ENCODE results near the gene KIAA0319L. TPM values are rescaled to one million over a fixed set of nuclear protein-coding genes. Genes with fewer than 3 reads are reported as not detected.
A peak's percentile ranks its signal among the peaks of the same experiment; 100 is the strongest.
"Not testable (repeated sequence)": the region's sequence is repeated elsewhere in the genome, so short reads cannot be mapped to it uniquely, and the experiment has no call there.

KIAA0319L gene
- total RNA-seq, 1 donor from 2014 or later: 48.6 TPM

DNA sequence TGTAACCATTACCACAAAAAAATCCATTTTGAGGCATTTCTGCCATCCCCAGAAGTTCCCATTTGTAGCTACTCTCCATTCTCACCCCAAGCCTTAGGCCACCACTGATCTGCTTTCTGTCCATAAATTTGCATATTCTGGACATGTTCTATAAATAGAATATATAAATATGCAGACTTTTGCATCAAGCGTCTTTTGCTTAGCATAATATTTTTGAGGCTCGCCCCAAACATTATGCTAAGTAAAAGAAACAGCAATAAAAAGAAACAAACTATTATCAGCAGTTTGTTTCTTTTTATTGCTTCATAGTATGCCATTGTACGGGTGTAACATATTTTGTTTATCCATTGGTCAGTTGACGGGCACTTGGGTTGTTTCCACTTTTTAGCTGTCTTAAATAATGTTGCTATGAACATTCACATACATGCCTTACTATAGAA lies 23.8 kb upstream of the KIAA0319L start:
- TF ChIP-seq, protein P1, sequence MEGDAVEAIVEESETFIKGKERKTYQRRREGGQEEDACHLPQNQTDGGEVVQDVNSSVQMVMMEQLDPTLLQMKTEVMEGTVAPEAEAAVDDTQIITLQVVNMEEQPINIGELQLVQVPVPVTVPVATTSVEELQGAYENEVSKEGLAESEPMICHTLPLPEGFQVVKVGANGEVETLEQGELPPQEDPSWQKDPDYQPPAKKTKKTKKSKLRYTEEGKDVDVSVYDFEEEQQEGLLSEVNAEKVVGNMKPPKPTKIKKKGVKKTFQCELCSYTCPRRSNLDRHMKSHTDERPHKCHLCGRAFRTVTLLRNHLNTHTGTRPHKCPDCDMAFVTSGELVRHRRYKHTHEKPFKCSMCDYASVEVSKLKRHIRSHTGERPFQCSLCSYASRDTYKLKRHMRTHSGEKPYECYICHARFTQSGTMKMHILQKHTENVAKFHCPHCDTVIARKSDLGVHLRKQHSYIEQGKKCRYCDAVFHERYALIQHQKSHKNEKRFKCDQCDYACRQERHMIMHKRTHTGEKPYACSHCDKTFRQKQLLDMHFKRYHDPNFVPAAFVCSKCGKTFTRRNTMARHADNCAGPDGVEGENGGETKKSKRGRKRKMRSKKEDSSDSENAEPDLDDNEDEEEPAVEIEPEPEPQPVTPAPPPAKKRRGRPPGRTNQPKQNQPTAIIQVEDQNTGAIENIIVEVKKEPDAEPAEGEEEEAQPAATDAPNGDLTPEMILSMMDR (conservative IDR thresholded peaks at IDR 0.05): no peak
- Mint-ChIP-seq H3K27me3 (peaks cover 25% of the 10 kb centered on the region), H3K27ac (no peak overlapping the region), H3K4me1 (ENCODE audit: unreplicated experiment) (peaks cover 10% of the 10 kb centered on the region), H3K36me3 (no peaks in the 10 kb centered on the region), H3K4me3 (no peak overlapping the region), H3K9me3 (no peaks in the 10 kb centered on the region)
- DNase-seq (ENCODE audit: extremely low spot score, unreplicated experiment): no peak

DNA sequence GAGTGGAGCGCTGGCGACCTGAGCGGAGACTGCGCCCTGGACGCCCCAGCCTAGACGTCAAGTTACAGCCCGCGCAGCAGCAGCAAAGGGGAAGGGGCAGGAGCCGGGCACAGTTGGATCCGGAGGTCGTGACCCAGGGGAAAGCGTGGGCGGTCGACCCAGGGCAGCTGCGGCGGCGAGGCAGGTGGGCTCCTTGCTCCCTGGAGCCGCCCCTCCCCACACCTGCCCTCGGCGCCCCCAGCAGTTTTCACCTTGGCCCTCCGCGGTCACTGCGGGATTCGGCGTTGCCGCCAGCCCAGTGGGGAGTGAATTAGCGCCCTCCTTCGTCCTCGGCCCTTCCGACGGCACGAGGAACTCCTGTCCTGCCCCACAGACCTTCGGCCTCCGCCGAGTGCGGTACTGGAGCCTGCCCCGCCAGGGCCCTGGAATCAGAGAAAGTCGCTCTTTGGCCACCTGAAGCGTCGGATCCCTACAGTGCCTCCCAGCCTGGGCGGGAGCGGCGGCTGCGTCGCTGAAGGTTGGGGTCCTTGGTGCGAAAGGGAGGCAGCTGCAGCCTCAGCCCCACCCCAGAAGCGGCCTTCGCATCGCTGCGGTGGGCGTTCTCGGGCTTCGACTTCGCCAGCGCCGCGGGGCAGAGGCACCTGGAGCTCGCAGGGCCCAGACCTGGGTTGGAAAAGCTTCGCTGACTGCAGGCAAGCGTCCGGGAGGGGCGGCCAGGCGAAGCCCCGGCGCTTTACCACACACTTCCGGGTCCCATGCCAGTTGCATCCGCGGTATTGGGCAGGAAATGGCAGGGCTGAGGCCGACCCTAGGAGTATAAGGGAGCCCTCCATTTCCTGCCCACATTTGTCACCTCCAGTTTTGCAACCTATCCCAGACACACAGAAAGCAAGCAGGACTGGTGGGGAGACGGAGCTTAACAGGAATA lies 20.1 kb upstream of the KIAA0319L start:
- DNase-seq (ENCODE audit: extremely low spot score, unreplicated experiment): no peak
- Mint-ChIP-seq H3K4me1 (ENCODE audit: unreplicated experiment) (peaks cover 17% of the 10 kb centered on the region), H3K27ac (peak overlapping the region; percentile 78), H3K27me3 (peaks cover 51% of the 10 kb centered on the region), H3K36me3 (no peaks in the 10 kb centered on the region), H3K4me3 (peak overlapping the region; percentile 83), H3K9me3 (no peaks in the 10 kb centered on the region)
- TF ChIP-seq, protein P1 (conservative IDR thresholded peaks at IDR 0.05): no peak

DNA sequence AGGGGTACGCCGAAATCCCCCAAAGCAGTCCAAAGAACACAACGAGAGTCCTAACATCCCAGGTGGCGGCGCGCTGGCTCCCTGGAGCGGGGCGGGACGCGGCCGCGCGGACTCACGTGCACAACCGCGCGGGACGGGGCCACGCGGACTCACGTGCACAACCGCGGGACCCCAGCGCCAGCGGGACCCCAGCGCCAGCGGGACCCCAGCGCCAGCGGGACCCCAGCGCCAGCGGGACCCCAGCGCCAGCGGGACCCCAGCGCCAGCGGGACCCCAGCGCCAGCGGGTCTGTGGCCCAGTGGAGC lies 19.5 kb upstream of the KIAA0319L start:
- H3K27ac Mint-ChIP-seq; H3K36me3 Mint-ChIP-seq; H3K9me3 Mint-ChIP-seq; DNase-seq (ENCODE audit: extremely low spot score, unreplicated experiment): not testable (repeated sequence)
- peaks cover 17% of the 10 kb centered on the region for H3K4me1 Mint-ChIP-seq (ENCODE audit: unreplicated experiment)
- peaks cover 57% of the 10 kb centered on the region for H3K27me3 Mint-ChIP-seq
- H3K4me3 Mint-ChIP-seq: peak overlapping the region; percentile 81

DNA sequence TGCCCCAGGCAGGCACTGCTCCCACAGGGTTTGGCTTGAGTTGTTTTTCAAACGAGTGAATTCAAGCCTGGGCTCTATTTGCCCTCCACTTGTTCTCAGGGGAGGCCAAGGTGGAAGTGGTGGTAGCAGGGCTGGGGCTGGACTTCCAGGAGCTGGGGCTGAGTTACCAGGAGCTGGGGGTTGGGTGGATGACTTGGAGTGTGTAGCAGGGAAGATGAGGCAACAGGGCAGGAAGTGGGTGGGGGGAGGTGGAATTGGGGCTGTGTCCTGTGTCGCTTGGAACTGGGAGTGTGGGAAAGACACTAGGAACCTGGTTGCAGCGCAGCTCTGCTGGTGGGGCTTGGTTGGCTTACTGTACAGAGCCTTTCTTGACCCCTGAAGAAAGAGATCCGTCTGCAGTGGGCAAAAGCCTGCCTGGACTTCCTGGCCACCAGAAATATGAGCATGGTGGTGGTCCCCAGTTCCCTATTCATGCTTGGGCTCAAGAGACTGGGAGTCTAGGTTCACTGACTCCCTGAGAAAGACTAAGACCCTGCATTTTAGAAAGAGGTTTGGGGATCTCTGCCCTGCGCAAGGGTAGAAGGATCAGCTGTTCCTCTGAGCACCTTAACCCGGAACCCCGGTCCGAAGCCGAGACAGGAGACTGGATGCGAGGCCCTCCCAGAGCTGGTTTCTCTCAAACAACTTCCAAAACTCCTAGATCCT lies 19.0 kb upstream of the KIAA0319L start:
- Mint-ChIP-seq H3K36me3 (no peaks in the 10 kb centered on the region), H3K27ac (no peak overlapping the region), H3K27me3 (peaks cover 62% of the 10 kb centered on the region), H3K9me3 (no peaks in the 10 kb centered on the region), H3K4me1 (ENCODE audit: unreplicated experiment) (peaks cover 17% of the 10 kb centered on the region), H3K4me3 (peak overlapping the region; percentile 81)
- TF ChIP-seq, protein P1 (conservative IDR thresholded peaks at IDR 0.05): no peak
- DNase-seq (ENCODE audit: extremely low spot score, unreplicated experiment): no peak

DNA sequence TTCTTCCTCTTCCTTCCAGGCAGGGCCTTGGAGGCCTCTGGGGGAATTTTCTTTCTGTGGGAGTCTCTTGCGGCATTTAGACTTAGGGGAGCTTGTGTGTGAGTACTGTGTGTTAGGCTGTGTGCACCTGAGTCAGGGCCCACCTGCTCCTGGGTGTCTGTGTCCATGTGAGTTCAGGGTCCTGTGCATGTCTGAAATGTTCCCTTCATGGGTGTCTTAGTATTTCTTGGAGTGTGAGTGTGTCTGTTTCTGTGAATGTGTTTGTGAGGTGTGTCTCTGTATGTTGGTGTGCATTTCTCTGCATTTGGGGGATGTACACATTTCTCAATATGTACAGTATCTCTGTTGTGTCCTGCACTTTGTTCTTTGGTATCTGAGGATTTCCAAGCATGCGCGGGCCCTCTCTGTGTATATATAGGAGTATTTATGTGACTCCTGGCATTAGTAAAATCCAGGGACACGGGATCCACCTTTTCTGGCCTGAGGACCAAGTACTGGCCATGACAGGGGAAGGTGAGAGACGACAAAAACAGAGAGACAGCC lies 18.3 kb upstream of the KIAA0319L start:
- no peaks in the 10 kb centered on the region for H3K9me3 Mint-ChIP-seq

More for the DNA sequence above, 18.3 kb upstream of the KIAA0319L start:
- no peak for DNase-seq (ENCODE audit: extremely low spot score, unreplicated experiment)
- Mint-ChIP-seq H3K27ac (peak overlapping the region; percentile 65), H3K4me1 (ENCODE audit: unreplicated experiment) (peaks cover 17% of the 10 kb centered on the region), H3K4me3 (peak overlapping the region; percentile 81), H3K27me3 (peaks cover 69% of the 10 kb centered on the region), H3K36me3 (no peaks in the 10 kb centered on the region)
- TF ChIP-seq, protein P1 (conservative IDR thresholded peaks at IDR 0.05): no peak
